BJ (cell line): ENCODE results near the gene ME1. TPM values are rescaled to one million over a fixed set of nuclear protein-coding genes. Genes with fewer than 3 reads are reported as not detected.
"Not testable (repeated sequence)": the region's sequence is repeated elsewhere in the genome, so short reads cannot be mapped to it uniquely, and the experiment has no call there.

Experiments
- CTCF ChIA-PET: fragments of 350-600 bp; formaldehyde crosslinking; extraction: SDS; loops from one replicate; lab custom pipeline; 2021; ENCODE audit warnings: antibody characterized with exemption, inconsistent platforms; lab: Yijun Ruan, JAX
- POLR2A ChIA-PET: fragments of 300-600 bp; sonication (Branson Sonifier 250); formaldehyde crosslinking; extraction: SDS; loops from one replicate; lab custom pipeline; 2021; ENCODE audit warnings: antibody characterized with exemption; lab: Charles Lee
- DNase-seq: peaks from one replicate; pipeline ENCODE4 v3.0.0-alpha.2; 2011; ENCODE audit warnings: low read depth
- H3K27me3 ChIP-seq: 2 replicates; pipeline ENCODE4 v1.6.0; 2011; ENCODE audit warnings: low read length; ENCODE audit not compliant: control insufficient read depth, insufficient read depth
- H3K36me3 ChIP-seq: 2 replicates; pipeline ENCODE4 v1.5.1; 2011; ENCODE audit warnings: low read length; ENCODE audit not compliant: control insufficient read depth, insufficient read depth
- H3K4me3 ChIP-seq: 2 replicates; pipeline ENCODE4 v1.5.1; 2011; ENCODE audit warnings: low read depth, mild to moderate bottlenecking, control low read depth, low read length
- polyA plus RNA-seq: library from polyadenylated mRNA; depleted of rRNA; stranded (reverse); fragments of >200 nt; gene quantifications from 2 replicates; pipeline ENCODE4 v1.2.3, GENCODE V29; 2011
- TF ChIP-seq, protein P1 (sequence below): IDR thresholded peaks from 2 replicates; pipeline ENCODE4 v1.5.1; 2011; ENCODE audit warnings: low read depth, mild to moderate bottlenecking, control low read depth, inconsistent platforms, low read length, moderate library complexity; ENCODE audit not compliant: insufficient read depth

The ME1 gene
- polyA plus RNA-seq, 1 experiment, result 5.5 TPM

DNA sequence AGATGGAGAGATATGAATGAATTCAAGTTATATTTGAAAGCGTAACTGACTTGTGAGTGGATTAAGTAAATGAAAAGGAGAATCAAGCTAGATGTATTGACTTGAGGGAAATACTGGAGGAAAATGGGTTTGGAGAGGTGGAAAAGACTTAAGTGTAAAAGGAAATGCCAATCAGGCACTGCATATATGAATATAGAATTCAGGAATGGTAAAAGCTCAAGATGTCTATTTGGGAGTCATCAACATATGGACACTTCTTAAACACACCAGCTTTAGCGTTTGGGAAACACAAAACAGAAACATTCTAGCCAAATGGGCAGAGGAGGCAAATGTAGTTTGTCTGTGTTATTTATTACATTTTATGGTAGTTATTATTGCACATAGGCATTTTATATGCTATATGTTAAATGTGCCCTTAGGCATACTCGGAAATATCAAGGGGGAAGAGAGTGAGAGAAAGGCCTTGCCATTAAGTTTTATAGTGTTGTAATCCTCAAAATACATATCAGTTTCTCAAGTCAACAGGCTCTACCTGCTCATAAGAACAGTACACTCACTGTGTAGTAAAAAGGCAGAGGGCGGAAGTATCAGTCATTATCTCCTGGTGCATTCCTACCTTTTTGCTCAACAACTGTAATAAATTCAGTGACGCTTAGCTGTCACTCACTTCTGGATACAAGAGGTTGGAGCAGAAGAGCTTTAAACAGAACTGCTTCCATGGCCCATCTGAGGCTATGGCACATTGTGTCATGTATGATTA lies 33.7 kb upstream of the ME1 start:
- no peaks in the 10 kb centered on the region for H3K27me3 ChIP-seq
- H3K36me3 ChIP-seq, result no peaks in the 10 kb centered on the region
- DNase-seq, result no peak
- H3K4me3 ChIP-seq, result no peak overlapping the region
- ChIA-PET POLR2A (no interaction called here), CTCF (no interaction called here)
- TF ChIP-seq, protein P1, sequence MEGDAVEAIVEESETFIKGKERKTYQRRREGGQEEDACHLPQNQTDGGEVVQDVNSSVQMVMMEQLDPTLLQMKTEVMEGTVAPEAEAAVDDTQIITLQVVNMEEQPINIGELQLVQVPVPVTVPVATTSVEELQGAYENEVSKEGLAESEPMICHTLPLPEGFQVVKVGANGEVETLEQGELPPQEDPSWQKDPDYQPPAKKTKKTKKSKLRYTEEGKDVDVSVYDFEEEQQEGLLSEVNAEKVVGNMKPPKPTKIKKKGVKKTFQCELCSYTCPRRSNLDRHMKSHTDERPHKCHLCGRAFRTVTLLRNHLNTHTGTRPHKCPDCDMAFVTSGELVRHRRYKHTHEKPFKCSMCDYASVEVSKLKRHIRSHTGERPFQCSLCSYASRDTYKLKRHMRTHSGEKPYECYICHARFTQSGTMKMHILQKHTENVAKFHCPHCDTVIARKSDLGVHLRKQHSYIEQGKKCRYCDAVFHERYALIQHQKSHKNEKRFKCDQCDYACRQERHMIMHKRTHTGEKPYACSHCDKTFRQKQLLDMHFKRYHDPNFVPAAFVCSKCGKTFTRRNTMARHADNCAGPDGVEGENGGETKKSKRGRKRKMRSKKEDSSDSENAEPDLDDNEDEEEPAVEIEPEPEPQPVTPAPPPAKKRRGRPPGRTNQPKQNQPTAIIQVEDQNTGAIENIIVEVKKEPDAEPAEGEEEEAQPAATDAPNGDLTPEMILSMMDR, result no peak

DNA sequence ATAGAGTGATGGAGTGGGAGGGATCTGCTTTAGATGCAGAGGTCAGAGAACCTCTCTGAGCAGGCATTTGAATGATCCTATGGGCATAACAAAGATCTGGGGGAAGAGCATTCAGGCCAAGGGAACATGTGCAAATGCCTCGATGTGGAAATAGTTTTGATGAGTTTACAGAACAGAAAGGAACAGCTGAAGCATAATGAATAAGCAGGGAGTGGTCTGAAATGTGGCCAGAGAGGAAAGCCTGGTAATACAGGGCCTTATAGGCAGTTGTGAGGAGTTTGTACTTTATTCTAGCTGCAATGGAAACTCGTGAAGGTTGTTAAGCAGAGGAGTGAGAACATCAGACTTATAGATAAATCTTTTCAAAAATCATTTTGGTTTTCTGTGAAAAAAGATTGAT lies 33.0 kb upstream of the ME1 start:
- H3K36me3 ChIP-seq, result no peaks in the 10 kb centered on the region
- no peaks in the 10 kb centered on the region for H3K27me3 ChIP-seq
- H3K4me3 ChIP-seq, result no peak overlapping the region
- ChIA-PET POLR2A (no interaction called here), CTCF (no interaction called here)
- DNase-seq, result no peak
- TF ChIP-seq, protein P1, result no peak

DNA sequence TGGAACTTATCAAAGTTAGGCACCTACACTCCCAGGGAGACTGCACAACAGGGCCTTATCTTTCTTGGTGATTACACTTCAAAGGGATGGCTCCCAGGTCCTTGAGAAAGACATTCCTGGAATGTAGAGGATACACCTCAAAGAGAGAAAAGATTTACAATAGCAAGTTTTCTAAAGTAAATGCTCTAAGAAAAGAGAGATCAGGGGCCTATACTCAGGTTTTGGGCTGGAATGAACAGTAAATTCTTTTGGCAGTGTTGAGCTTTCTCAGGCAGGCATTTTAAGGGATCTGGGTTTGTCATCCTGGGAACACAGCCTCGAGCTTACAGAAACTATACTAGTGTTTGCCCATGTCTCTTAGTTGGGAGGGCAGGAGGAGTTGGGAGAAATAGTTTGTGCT lies 31.7 kb upstream of the ME1 start:
- no peak overlapping the region for H3K4me3 ChIP-seq
- H3K27me3 ChIP-seq, result no peaks in the 10 kb centered on the region
- no peaks in the 10 kb centered on the region for H3K36me3 ChIP-seq
- CTCF ChIA-PET, result no interaction called here
- no peak for DNase-seq
- POLR2A ChIA-PET, result no interaction called here
- TF ChIP-seq, protein P1, result no peak

DNA sequence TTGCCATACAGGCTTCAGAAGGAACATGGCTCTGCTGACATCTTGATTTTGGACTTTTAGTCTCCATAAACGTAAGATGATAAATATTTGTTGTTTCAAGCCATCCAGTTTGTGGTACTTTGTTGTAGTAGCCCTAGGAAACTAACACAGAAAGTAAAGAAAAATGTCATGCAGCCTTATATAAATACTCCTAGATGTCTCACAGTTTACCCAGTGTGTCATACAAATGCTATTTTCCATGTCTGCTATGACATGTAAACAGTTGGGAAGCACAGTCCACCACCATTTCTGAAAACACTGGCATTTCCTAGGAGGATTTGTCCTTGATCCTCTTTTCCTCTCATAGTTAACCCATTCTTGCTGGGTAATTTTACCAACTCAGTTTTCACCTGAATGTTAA lies 30.6 kb upstream of the ME1 start:
- DNase-seq, result no peak
- TF ChIP-seq, protein P1, result no peak
- Histone ChIP-seq H3K27me3 (no peaks in the 10 kb centered on the region), H3K36me3 (no peaks in the 10 kb centered on the region), H3K4me3 (no peak overlapping the region)
- CTCF ChIA-PET, result no interaction called here
- POLR2A ChIA-PET, result no interaction called here

DNA sequence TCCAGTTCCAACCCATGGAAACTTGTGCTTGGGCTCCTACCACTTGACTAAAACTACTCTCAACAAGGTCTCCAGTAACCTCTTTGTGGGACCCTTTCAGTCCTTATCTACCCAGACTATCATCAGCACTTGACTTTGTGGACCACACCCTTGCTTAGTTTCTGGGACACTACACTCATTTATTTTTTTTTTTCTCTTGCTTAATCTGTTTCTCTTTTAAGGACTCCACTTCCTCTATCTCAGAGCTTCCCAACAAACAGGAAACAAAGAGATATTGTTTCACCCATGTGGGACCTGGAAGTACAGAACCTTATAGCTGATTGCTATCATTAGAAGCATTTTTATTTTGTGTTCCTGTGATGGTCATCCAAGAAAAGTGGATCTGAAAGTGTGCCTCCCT lies 28.8 kb upstream of the ME1 start:
- Histone ChIP-seq H3K36me3 (no peaks in the 10 kb centered on the region), H3K27me3 (no peaks in the 10 kb centered on the region), H3K4me3 (no peak overlapping the region)
- POLR2A ChIA-PET, result no interaction called here
- CTCF ChIA-PET, result interaction anchor here (1.4 kb wide), 1 partner anchor 52 kb away, joined by 3 read pairs; no protein-coding TSS in a partner anchor
- TF ChIP-seq, protein P1, result no peak
- DNase-seq, result no peak

DNA sequence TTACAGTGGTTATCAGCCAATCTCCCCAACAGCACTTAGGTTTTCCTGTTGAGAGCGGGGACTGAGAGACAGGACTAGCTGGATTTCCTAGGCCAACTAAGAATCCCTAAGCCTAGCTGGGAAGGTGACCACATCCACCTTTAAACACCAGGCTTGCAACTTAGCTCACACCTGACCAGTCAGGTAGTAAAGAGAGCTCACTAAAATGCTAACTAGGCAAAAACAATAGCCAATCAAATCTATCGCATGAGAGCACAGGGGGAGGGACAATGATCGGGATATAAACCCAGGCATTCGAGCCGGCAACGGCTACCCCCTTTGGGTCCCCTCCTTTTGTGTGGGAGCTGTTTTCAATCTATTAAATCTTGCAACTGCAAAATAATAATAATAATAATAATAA lies 19.2 kb upstream of the ME1 start:
- CTCF ChIA-PET, result interaction anchor here (1.3 kb wide), 1 partner anchor 65 kb away, joined by 4 read pairs; no protein-coding TSS in a partner anchor
- H3K4me3 ChIP-seq, H3K27me3 ChIP-seq, POLR2A ChIA-PET, H3K36me3 ChIP-seq, DNase-seq: not testable (repeated sequence)

DNA sequence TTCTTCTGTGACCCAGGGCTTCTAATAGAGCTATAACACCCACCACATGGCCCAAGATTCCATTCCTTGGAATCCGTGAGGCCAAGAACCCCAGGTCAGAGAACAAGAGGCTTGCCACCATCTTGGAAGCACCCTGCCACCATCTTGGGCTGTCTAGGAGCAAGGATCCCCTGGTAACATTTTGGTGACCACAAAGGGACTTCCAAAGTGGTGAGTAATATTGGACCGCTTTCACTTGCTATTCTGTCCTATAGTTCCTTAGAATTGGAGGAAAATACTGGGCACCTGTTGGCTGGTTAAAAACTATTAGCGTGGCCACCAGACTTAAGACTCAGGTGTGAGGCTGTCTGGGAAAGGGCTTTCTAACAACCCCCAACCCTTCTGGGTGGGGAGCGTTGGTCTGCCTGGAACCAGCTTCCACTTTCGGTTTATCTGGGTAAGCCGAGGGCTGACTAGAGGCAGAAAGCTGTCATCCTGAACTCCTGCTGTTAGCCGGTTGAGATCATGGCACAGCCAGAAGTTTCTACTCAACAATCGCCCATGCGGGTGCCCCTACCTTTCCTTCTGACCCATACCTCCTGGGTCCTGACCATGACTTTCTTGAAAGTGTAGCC lies 13.3 kb upstream of the ME1 start:
- H3K4me3 ChIP-seq, CTCF ChIA-PET, POLR2A ChIA-PET, H3K27me3 ChIP-seq, H3K36me3 ChIP-seq, DNase-seq: not testable (repeated sequence)
